Epithelial cell of esophagus (primary cell): ENCODE results near the gene JUP.
"Not testable (repeated sequence)": the region's sequence is repeated elsewhere in the genome, so short reads cannot be mapped to it uniquely, and the experiment has no call there.

Experiments used
- DNase-seq: peaks from one replicate; pipeline ENCODE4 v3.0.0; 2010; ENCODE audit warnings: low read depth
- H3K4me3 ChIP-seq: 2 replicates; pipeline ENCODE4 v1.5.1; 2011; ENCODE audit warnings: mild to moderate bottlenecking, low read length, control low read depth
- TF ChIP-seq, protein P1 (sequence below): IDR thresholded peaks from 2 replicates; pipeline ENCODE4 v1.5.1; 2011; ENCODE audit warnings: low read depth, mild to moderate bottlenecking, low read length, control low read depth, inconsistent platforms; ENCODE audit not compliant: insufficient read depth; ENCODE audit errors: missing control alignments

The JUP gene

DNA sequence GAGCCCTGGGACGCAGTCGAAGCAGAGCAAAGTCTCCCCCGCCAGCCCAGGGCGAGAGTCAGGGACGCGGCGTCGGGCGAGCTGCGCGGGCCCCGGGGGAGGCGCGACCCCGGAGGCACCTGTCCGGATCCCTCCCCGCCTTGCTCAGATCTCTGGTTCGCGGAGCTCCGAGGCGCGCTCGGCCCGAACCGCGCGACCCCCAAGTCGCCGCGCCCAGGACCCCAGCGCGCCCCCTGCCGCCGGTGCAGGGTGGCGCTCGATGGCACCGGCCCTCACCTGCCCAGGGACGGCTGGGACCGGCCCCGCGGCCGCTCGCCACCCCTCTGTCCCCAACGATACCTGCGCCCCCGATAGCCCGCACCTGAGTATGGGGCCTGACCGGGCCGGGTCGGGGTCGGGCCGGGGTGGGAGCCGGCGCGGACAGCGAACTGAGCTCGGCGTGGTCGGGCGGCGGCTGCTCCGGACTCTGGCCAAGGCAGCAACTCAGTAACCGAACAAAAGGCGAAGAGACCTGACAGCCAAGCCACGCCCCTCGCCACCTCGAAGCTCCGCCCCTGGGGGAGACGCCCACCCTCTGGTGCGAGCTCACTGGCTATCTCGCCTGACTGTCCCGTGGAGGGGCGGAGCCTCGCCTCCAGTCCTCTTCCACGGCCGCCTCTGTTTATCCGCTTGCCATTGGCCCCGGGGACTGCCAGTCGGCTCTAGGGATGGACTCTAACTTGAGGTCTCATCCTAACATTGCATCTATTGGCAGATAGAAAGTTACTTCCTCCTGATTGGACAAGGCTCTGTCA is at the start of gene JUP:
TSS of gene JUP (minus strand) at position 485 of the 794 bp plus-strand sequence. CDS start 14,857 bp downstream, outside the sequence.
- H3K4me3 ChIP-seq, result peak within 1 kb of the TSS; percentile 98
- TF ChIP-seq, protein P1, sequence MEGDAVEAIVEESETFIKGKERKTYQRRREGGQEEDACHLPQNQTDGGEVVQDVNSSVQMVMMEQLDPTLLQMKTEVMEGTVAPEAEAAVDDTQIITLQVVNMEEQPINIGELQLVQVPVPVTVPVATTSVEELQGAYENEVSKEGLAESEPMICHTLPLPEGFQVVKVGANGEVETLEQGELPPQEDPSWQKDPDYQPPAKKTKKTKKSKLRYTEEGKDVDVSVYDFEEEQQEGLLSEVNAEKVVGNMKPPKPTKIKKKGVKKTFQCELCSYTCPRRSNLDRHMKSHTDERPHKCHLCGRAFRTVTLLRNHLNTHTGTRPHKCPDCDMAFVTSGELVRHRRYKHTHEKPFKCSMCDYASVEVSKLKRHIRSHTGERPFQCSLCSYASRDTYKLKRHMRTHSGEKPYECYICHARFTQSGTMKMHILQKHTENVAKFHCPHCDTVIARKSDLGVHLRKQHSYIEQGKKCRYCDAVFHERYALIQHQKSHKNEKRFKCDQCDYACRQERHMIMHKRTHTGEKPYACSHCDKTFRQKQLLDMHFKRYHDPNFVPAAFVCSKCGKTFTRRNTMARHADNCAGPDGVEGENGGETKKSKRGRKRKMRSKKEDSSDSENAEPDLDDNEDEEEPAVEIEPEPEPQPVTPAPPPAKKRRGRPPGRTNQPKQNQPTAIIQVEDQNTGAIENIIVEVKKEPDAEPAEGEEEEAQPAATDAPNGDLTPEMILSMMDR, result no peak
- DNase-seq, result peak; percentile 100

DNA sequence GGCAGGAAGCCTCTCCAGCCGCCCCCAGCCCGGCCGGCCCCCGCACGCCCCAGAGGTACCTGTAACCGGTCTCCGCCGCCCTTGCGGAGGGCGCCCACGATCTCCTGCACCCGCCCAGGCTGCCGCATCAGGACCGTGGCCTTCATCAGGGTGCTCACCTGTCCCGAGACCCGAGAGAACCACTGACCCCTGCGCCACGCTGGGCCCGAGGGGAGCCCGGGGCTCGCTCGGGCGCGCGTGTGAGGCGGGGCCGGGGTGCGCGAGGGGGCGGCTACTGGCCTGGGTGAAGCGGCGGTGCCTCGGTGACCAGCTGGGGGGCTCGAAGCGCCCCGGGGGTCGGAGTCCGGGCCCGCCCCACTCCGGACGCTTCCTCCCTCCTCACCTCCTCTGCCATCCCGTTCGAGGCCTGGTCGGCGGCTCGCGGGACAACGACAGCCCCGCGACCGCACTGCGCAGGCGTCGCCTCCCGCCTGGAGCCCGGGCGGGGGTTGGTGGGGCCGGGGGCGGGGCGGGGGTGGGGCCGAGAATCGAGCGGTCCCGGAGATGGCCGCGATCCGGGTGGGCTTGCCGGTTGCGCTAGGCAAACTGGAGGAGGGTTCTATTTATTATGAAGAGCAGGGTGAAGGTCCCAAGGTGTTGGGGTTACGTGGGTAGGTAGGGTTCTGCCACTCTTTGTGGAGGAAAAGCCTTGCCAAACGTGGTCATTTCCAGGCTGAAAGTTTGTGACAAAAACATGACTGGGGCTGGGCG is 49.5 kb upstream of the JUP start, which contains the start of gene NT5C3B:
TSS of gene NT5C3B (minus strand) at position 433 of the 750 bp plus-strand sequence. CDS start at position 394, 39 bp downstream.
- DNase-seq, result peak; percentile 26
- TF ChIP-seq, protein P1, result no peak
- H3K4me3 ChIP-seq, result peak within 1 kb of the TSS; percentile 66

DNA sequence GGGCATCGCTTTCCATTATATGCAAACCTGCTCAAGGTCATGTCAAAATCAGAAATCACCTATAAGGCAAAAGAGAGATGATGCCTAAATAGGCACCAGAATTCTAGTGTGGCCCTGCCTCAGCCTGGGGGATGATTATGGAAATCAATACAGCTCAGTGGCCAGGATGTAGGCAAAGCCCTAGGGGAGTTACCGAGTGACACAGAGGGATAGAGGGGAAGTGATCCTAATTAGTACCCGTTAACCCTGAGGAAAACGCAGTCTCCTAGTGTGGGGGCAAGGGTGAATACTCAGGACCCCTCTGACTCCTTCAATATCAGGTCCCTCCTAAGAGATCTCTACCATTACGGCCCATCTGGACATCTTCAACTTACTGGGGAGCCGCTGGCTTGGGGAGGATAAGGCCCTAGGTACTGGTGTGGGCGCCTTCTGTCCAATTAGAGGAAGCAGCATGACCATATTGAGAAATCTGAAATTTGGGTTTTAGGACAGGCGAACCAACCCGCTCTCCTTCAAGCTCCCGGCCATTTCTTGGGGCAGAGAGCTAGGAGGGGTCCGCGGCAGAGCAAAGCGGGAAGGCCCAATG is 48.8 kb upstream of the JUP start:
- TF ChIP-seq, protein P1, result no peak
- peak overlapping the region; percentile 66 for H3K4me3 ChIP-seq
- peak; percentile 5 for DNase-seq

DNA sequence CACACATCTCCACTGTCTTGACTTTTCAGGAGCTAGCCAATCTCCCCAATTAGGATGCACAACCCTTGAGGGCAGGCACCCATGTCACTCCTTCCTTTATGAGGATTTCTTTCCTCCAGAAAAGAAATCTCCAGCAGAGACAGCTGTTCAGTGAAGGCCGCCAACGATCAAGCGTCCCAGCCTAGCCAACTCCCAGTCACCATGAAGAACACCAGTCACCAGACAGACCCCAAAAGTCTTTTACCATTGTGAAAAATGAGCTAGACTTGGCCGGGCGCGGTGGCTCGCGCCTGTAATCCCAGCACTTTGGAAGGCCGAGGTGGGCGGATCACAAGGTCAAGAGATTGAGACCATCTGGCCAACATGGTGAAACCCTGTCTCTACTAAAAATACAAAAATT is 43.5 kb upstream of the JUP start:
- DNase-seq, H3K4me3 ChIP-seq: not testable (repeated sequence)

DNA sequence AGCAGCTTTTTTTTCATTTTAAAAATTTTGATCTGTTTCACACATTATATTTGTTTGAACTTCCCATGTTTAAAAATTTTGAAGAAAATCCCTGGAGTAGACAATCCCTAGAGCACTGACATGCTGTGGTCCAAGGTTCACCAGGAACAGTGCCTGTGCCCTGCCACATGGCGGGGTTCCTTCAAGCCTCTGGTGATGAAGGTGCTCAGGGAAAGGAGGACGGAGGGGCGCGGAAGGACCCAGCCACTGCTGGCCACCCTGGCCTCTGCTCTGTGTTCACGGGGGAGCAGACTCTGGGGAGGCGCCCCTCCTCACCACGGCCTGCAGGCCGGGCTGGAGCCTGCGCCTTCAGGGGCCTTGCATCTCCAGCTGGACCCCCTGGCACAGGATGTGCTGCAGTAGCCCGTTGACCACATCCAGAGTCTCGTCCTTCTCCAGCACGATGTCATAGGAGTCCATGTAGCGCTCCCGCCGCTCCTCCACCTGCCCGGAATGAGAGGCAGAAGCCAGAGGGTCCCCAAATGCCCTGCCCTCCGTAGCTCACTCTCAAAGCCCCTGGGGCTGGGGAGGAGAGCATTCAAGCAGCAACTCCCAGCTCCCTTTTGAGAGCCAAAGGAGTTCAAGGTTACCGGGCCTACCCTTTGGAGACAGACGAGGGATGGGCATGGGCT is 38.8 kb upstream of the JUP start:
- TF ChIP-seq, protein P1, result no peak
- DNase-seq, result no peak
- no peak overlapping the region for H3K4me3 ChIP-seq

DNA sequence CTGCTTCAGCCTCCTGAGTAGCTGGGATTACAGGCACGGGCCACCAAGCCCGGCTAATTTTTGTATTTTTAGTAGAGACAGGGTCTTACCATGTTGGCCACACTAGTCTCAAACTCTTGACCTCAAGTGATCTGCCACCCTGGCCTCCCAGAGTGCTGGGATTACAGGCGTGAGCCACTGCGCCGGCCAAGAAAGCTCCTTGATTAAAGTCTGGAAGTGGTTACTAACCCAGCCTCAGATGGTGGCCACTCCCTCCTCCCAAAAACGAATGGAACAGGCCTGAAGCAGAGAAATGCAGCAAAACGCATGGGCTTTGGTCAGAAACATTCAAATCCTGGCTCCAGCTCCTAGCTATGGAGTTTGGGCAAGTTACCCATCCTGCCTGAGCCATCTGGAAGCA is 37.6 kb upstream of the JUP start:
- H3K4me3 ChIP-seq, result no peak overlapping the region
- TF ChIP-seq, protein P1, result no peak
- no peak for DNase-seq

DNA sequence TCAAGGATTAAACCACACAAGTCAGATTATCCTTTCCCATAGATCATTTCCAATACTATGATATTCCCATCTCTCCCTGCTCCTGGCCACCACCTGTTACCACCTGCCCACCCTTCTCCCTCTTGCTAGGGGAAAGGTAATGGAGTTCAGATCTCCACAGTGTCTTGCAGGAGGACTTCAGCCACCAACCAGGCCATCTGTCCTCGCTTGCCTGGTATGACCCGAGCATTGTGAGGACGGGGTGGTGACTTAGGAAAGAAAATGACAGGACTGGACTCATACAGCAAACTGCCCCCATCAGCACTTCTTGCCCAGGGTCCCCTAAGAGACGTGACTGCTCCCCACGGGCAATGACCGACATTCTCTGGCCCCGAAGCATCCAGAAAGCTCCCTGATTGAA is 37.1 kb upstream of the JUP start:
- no peak for DNase-seq

More for the DNA sequence above, 37.1 kb upstream of the JUP start:
- TF ChIP-seq, protein P1, result no peak
- H3K4me3 ChIP-seq, result no peak overlapping the region
